K562 (cell line): ENCODE measurements around the gene SERHL2. TPM values are rescaled to one million over a fixed set of nuclear protein-coding genes. Genes with fewer than 3 reads are reported as not detected.

Experiments
- CEBPB ChIP-seq: fragments of 450-650 bp; IDR thresholded peaks from 2 replicates; pipeline ENCODE4 v1.6.1; 2016; ENCODE audit warnings: missing genetic modification characterization, missing compliant biosample characterization
- CEBPG ChIP-seq, 3 experiments: fragments of 200-800 bp in 1 of 3; sonication (Bioruptor generic) in 1 of 3; sonication (generic) in 1 of 3; formaldehyde crosslinking in 1 of 3; IDR thresholded peaks in 2 of 3; conservative IDR thresholded peaks in 1 of 3; 2 replicates each; pipeline versions ENCODE4 v1.6.1 to v1.8.0; 2016 to 2022; ENCODE audit warnings: missing compliant biosample characterization in 2 of 3, missing genetic modification characterization in 2 of 3, mild to moderate bottlenecking in 1 of 3, missing genetic modification reagents in 1 of 3
- KLF6 ChIP-seq: fragments of 250-450 bp; sonication (Bioruptor Pico); IDR thresholded peaks from 2 replicates; pipeline ENCODE4 v1.4.0; 2020; ENCODE audit warnings: mild to moderate bottlenecking, moderate library complexity, borderline replicate concordance
- NBN ChIP-seq: fragments of 450-650 bp; IDR thresholded peaks from 2 replicates; pipeline ENCODE4 v1.6.1; 2016; ENCODE audit warnings: low read depth, mild to moderate bottlenecking
- RAD51 ChIP-seq: fragments of 450-650 bp; IDR thresholded peaks from 2 replicates; pipeline ENCODE4 v1.7.1; 2016; ENCODE audit warnings: low read depth, mild to moderate bottlenecking, borderline replicate concordance
- RUNX1 ChIP-seq: sonication (generic); IDR thresholded peaks from 2 replicates; pipeline ENCODE4 v1.6.1; 2016; ENCODE audit warnings: antibody characterized with exemption, low read depth
- SNIP1 ChIP-seq: fragments of 450-650 bp; IDR thresholded peaks from 2 replicates; pipeline ENCODE4 v1.7.1; 2017; ENCODE audit warnings: low read depth, mild to moderate bottlenecking
- SP1 ChIP-seq: sonication (generic); formaldehyde crosslinking; IDR thresholded peaks from 2 replicates; pipeline ENCODE4 v1.8.1; 2022; ENCODE audit warnings: mild to moderate bottlenecking, missing genetic modification reagents
- SPI1 ChIP-seq: IDR thresholded peaks from 2 replicates; pipeline ENCODE4 v1.6.1; 2011; ENCODE audit warnings: low read depth, low read length, control low read depth, borderline replicate concordance
- ZBTB8A ChIP-seq: fragments of 450-650 bp; IDR thresholded peaks from 2 replicates; pipeline ENCODE4 v1.6.1; 2018; ENCODE audit warnings: mild to moderate bottlenecking, moderate library complexity; ENCODE audit not compliant: partially characterized antibody
- ZFP1 ChIP-seq: fragments of 450-650 bp; formaldehyde crosslinking; IDR thresholded peaks from 2 replicates; pipeline ENCODE4 v1.4.0; 2020; ENCODE audit warnings: mild to moderate bottlenecking, mixed read lengths
- ZNF696 ChIP-seq: fragments of 250-450 bp; sonication (Bioruptor Pico); conservative IDR thresholded peaks from 2 replicates; pipeline ENCODE4 v1.4.0; 2020; ENCODE audit warnings: mild to moderate bottlenecking, moderate library complexity
- polyA plus RNA-seq, 8 experiments: library from polyadenylated mRNA; depleted of rRNA in 4 of 8; stranded (reverse) in 5 of 8; unstranded in 3 of 8; fragments of >200 nt; fragmentation: Nextera tagmentation in 2 of 8; fragmentation: Illumina TruSeq in 1 of 8; extraction: Ambion mirVana in 2 of 8; extraction: Trizol in 1 of 8; gene quantifications; 2 replicates each; pipeline versions ENCODE4 v1.2.1 to v1.2.3, GENCODE V29; 2011 to 2014; ENCODE audit warnings: inconsistent platforms in 1 of 8, missing spikeins in 1 of 8
- total RNA-seq, 7 experiments: library from RNA; depleted of rRNA in 6 of 7; stranded (reverse); fragments of >200 nt in 6 of 7; fragmentation: Illumina TruSeq in 2 of 7; extraction: Trizol in 2 of 7; gene quantifications; 2 replicates each; pipeline versions ENCODE4 v1.2.1 to v1.2.3, GENCODE V29; 2011 to 2021; ENCODE audit warnings: low replicate concordance in 1 of 7
- TF ChIP-seq, protein P1 (sequence below), 2 experiments: fragments of 250-450 bp in 1 of 2; fragments of 450-650 bp in 1 of 2; sonication (Bioruptor Pico) in 1 of 2; IDR thresholded peaks; 2 replicates each; pipeline versions ENCODE4 v1.6.1 to v1.8.0; 2016 to 2021; ENCODE audit warnings: mild to moderate bottlenecking in 2 of 2, moderate library complexity in 2 of 2, missing compliant biosample characterization in 1 of 2, missing genetic modification characterization in 1 of 2
- TF ChIP-seq, protein P2 (sequence below), 2 experiments: IDR thresholded peaks; 2 replicates each; pipeline ENCODE4 v1.6.1; 2011; ENCODE audit warnings: borderline replicate concordance in 1 of 2, control low read depth in 1 of 2, low read depth in 1 of 2, low read length in 1 of 2, mild to moderate bottlenecking in 1 of 2, mixed read lengths in 1 of 2, moderate library complexity in 1 of 2; ENCODE audit not compliant: insufficient read depth in 1 of 2, insufficient read length in 1 of 2, poor library complexity in 1 of 2, severe bottlenecking in 1 of 2; ENCODE audit errors: extremely low read depth in 1 of 2
- TF ChIP-seq, protein P3 (sequence below): fragments of 450-650 bp; conservative IDR thresholded peaks from 2 replicates; pipeline ENCODE4 v1.6.1; 2016; ENCODE audit warnings: missing genetic modification characterization, low read depth, mild to moderate bottlenecking, missing compliant biosample characterization, moderate library complexity
- TF ChIP-seq, protein P4 (sequence below), 2 experiments: fragments of 150-350 bp in 1 of 2; IDR thresholded peaks; 2 replicates each; pipeline ENCODE4 v1.6.1; 2012 to 2016; ENCODE audit warnings: low read depth in 2 of 2, low read length in 2 of 2, mild to moderate bottlenecking in 1 of 2, moderate library complexity in 1 of 2
- TF ChIP-seq, protein P5 (sequence below): sonication (generic); formaldehyde crosslinking; IDR thresholded peaks from 2 replicates; pipeline ENCODE4 v1.9.0; 2022; ENCODE audit warnings: mild to moderate bottlenecking, missing genetic modification reagents
- TF ChIP-seq, protein P6 (sequence below): sonication (generic); formaldehyde crosslinking; IDR thresholded peaks from 2 replicates; pipeline ENCODE4 v1.8.0; 2022; ENCODE audit warnings: missing genetic modification reagents, mild to moderate bottlenecking, moderate library complexity, borderline replicate concordance

SERHL2 gene
- total and polyA plus RNA-seq, 9 of the 15 experiments (the other 6 are each of a cell fraction or from before 2014, with no cell fraction given), result 19.9 to 62.6 (median 25.2) TPM

DNA sequence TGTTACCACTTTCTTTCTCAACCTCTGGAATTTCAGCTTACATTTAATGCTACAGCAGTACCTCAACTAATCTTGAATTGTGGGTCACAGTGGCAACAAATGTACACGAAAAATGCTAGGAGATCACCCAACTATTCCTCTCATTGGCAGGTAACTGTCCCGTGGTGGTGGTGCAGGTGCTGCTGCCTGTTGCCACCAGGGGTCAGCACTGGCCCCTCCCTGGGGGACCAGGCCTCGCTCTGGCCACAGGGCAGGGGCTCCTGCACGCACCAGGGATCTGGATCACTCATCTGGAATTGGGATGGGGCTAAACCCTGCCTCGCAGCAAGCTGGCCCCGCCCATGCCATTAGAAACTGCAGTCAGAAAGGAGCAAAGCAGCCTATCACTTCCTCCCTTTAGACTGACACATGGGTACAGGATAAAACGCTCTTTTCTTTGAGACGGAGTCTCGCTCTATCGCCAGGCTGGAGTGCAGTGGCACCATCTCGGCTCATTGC, 67.8 kb downstream of the SERHL2 start (continued):
- TF ChIP-seq, protein P1, sequence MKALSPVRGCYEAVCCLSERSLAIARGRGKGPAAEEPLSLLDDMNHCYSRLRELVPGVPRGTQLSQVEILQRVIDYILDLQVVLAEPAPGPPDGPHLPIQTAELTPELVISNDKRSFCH (CRISPR knock-in tag; IDR thresholded peaks at IDR 0.05), result no peak
- TF ChIP-seq, protein P1 (tag; IDR thresholded peaks at IDR 0.05), result 0 out of 2 replicates have a peak, but pooled peaks have one; percentile 47
- TF ChIP-seq RUNX1 (no peak), NBN (no peak), CEBPB (tag) (no peak), ZFP1 (CRISPR knock-in tag) (no peak), SP1 (CRISPR knock-in tag) (no peak), SPI1 (peak; percentile 17; the same call in 1 of the 2 replicates), RAD51 (no peak), CEBPG (CRISPR knock-in tag; IDR thresholded peaks at IDR 0.05) (no peak), CEBPG (tag; conservative IDR thresholded peaks at IDR 0.05 in 1 of 2, IDR thresholded peaks at IDR 0.05 in 1 of 2) (no peak), ZNF696 (CRISPR knock-in tag) (no peak), SNIP1 (no peak), ZBTB8A (no peak), KLF6 (CRISPR knock-in tag) (no peak)
- TF ChIP-seq, protein P2, sequence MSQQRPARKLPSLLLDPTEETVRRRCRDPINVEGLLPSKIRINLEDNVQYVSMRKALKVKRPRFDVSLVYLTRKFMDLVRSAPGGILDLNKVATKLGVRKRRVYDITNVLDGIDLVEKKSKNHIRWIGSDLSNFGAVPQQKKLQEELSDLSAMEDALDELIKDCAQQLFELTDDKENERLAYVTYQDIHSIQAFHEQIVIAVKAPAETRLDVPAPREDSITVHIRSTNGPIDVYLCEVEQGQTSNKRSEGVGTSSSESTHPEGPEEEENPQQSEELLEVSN (IDR thresholded peaks at IDR 0.05; ENCODE audit: borderline replicate concordance in 1 of 2, extremely low read depth in 1 of 2, insufficient read depth in 1 of 2, insufficient read length in 1 of 2, low read depth in 1 of 2, low read length in 1 of 2, poor library complexity in 1 of 2, severe bottlenecking in 1 of 2), result no peak
- TF ChIP-seq, protein P3, sequence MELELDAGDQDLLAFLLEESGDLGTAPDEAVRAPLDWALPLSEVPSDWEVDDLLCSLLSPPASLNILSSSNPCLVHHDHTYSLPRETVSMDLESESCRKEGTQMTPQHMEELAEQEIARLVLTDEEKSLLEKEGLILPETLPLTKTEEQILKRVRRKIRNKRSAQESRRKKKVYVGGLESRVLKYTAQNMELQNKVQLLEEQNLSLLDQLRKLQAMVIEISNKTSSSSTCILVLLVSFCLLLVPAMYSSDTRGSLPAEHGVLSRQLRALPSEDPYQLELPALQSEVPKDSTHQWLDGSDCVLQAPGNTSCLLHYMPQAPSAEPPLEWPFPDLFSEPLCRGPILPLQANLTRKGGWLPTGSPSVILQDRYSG (tag), result no peak
- TF ChIP-seq, protein P4, sequence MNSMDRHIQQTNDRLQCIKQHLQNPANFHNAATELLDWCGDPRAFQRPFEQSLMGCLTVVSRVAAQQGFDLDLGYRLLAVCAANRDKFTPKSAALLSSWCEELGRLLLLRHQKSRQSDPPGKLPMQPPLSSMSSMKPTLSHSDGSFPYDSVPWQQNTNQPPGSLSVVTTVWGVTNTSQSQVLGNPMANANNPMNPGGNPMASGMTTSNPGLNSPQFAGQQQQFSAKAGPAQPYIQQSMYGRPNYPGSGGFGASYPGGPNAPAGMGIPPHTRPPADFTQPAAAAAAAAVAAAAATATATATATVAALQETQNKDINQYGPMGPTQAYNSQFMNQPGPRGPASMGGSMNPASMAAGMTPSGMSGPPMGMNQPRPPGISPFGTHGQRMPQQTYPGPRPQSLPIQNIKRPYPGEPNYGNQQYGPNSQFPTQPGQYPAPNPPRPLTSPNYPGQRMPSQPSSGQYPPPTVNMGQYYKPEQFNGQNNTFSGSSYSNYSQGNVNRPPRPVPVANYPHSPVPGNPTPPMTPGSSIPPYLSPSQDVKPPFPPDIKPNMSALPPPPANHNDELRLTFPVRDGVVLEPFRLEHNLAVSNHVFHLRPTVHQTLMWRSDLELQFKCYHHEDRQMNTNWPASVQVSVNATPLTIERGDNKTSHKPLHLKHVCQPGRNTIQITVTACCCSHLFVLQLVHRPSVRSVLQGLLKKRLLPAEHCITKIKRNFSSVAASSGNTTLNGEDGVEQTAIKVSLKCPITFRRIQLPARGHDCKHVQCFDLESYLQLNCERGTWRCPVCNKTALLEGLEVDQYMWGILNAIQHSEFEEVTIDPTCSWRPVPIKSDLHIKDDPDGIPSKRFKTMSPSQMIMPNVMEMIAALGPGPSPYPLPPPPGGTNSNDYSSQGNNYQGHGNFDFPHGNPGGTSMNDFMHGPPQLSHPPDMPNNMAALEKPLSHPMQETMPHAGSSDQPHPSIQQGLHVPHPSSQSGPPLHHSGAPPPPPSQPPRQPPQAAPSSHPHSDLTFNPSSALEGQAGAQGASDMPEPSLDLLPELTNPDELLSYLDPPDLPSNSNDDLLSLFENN (IDR thresholded peaks at IDR 0.05; ENCODE audit: low read depth in 2 of 2, low read length in 2 of 2), result no peak
- TF ChIP-seq, protein P5, sequence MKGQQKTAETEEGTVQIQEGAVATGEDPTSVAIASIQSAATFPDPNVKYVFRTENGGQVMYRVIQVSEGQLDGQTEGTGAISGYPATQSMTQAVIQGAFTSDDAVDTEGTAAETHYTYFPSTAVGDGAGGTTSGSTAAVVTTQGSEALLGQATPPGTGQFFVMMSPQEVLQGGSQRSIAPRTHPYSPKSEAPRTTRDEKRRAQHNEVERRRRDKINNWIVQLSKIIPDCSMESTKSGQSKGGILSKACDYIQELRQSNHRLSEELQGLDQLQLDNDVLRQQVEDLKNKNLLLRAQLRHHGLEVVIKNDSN (CRISPR knock-in tag), result peak; percentile 82
- TF ChIP-seq, protein P6, sequence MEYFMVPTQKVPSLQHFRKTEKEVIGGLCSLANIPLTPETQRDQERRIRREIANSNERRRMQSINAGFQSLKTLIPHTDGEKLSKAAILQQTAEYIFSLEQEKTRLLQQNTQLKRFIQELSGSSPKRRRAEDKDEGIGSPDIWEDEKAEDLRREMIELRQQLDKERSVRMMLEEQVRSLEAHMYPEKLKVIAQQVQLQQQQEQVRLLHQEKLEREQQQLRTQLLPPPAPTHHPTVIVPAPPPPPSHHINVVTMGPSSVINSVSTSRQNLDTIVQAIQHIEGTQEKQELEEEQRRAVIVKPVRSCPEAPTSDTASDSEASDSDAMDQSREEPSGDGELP, result peak; percentile 24; the same call in 1 of the 2 replicates
